ENCODE results near the gene ATP6V0C.

The ATP6V0C gene

DNA sequence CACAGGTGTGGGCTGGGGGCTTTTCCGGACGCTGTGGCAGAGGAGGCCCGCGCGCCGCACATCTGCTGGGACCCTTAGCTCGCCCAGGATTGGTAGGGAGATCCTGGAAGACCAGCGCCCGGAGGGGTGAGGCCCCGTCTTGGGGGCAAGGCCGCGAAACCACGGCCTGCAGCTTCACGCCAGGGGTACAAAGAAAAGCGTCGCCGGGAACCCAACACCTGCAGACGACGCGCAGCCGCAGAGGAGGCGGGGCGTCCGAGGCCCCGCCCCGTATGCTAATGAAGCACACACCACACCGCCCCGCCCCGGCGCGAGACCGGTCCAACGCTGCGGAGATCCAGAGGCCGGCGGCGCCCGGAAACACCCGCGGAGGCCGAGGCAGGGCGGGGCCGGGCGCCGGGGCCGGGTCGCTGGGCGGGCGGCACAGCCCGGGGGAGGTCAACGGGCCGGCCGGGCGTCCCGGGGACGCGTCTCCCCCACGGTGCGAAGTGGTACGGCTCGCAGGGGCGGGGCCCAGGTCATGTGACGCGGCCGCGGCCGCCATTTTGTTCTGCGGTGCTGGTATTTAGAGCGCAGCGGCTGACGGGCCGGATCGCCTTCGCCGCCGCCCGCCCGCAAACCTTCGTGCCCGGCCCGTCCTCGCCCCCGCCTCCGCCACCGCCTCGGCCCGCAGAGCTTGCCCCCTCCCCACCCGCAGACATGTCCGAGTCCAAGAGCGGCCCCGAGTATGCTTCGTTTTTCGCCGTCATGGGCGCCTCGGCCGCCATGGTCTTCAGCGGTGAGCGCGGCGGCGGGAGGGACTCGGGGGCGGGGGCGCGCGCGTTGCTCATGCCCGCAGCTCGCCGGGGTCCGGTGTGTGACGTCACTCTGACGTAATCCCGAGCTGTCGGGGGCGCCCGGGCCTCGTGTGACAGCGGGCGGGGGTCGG is at the start of gene ATP6V0C:
ATP6V0C (plus strand) TSS at position 548 of the 928 bp plus-strand sequence; CDS start at position 700, 152 bp downstream.
- peak; percentile 77 to 87 (median 80) for DNase-seq (ENCODE audit: low read depth in 3 of 3, low spot score in 1 of 3)

DNA sequence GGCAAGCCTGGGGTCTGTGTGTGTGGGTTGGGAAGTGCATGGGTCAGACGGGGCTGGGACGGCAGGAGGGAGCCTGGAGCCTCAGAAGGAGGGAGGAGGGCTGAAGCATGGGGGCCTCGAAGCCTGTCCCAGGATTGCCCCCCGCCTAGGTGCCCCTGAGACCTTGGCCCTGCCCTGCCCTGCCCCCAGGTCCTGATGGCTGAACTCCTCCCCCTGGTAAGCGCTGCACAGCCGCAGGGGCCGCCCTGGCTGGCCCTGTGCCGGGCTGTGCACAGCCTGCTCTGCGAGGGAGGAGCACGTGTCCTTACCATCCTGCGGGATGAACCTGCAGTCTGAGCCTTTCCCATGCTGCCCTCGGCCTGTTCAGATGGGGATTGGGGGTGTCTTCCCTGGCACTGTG is 49.4 kb upstream of the ATP6V0C start:
- no peak for DNase-seq (ENCODE audit: low read depth in 3 of 3, low spot score in 1 of 3)

DNA sequence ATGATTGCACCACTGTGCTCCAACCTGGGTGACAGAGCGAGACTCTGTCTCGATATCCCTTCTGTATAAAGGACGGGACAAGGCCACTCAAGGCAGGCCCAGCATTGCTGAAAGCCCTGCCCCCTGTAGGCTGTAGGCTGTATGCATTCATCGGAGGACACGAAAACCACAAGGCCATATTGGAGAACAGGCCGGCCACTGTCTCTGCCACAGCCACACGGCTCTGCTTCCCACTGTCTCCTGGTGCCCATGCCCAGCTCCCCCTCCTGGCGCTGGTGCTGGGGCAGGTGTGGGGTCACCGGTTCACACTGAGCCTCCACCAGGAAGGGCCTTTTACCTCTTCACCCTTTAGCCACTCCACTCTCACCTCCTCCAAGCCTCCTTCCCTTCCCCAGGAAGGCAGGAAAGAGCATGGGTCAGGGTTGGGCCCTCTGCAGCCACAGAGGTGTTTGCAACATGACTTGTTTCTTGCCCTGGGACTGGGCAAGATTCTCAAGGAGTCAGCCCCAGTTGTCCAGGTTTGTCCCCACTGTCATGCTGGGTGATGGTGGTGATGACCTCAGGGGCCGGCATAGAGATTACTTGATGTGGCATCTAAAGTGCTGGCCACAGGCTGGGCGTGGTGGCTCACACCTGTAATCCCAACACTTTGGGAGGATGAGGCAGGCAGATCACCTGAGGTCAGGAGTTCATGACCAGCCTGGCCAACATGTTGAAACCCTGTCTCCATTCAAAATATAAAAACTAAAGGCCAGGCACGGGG is 47.9 kb upstream of the ATP6V0C start:
- no peak for DNase-seq (ENCODE audit: low read depth in 3 of 3, low spot score in 1 of 3)

DNA sequence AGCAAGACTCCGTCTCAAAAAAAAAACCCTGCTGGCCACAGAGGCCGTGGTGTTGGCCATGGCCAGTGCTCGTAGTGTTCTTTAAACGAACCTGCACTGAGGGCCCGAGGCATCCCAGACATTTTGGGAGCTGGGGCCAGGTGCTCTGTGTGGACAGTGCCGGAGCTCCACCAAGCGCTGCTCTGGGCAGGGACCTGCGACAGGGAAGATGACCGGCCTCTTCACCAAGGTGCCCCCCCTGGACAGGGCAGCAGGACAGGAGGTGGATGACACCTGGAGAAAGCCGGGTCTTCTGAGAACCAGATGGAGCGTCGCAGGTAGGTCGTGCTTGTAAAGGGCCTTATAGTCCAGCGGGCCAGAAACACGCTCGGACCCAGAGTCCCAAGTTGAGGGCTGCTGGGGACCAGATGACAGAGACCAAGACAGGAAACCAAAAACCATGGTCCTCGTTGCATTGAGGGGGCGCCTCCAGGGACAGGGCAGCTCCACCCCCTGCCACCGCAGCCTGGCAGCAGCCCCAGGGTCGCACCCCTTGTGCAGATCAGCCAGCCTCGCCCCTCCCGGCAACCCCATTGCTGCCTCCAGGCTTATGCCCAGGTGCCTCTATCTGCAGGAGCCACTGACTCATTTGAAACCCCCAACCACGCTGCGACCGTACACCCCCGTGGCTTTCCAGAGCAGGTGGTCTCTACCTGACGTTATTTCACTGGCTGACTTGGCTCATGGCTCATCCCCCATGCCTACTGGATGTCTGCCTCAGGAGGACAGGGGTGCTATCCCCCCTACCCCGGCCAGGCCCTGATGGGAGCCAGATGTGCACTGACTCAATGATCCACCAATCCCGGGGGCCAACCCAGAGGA is 46.9 kb upstream of the ATP6V0C start:
- no peak for DNase-seq (ENCODE audit: low read depth in 3 of 3, low spot score in 1 of 3)

DNA sequence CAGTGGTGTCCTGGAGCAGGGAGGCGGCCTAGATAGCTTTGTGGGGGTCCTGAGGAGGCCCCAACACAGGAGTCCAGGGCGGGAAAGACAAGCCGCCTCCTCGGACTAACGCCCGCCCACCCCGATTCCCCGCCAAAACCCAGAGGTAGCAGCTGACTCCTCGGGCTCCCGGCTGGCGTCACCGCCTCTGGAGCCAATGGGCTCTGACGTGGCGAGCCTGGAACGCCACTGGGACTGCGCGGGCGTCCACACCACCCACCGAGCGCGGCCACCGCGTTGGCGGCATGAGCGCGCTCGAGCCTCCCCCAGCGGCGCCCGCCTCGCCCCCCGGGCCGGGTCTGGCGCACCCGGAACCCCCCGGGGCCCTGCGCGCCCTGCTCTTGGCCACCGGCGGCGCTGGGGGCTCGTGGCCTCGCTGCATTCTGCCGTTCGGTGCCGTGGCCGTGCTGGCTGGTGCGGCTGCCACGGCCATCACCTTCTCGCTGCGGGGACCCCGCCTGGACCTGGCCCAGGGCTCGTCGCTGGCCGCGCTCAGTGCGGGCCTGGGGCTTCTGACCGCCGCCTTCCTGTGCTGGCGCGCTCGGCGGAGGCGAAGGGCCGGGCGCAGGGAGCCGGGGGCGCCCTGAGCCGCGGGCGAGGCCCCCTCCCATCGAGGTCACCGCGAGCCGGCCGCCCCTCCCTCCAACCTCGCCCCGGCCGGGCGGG is 46.1 kb upstream of the ATP6V0C start:
- no peak for DNase-seq (ENCODE audit: low read depth in 3 of 3, low spot score in 1 of 3)

DNA sequence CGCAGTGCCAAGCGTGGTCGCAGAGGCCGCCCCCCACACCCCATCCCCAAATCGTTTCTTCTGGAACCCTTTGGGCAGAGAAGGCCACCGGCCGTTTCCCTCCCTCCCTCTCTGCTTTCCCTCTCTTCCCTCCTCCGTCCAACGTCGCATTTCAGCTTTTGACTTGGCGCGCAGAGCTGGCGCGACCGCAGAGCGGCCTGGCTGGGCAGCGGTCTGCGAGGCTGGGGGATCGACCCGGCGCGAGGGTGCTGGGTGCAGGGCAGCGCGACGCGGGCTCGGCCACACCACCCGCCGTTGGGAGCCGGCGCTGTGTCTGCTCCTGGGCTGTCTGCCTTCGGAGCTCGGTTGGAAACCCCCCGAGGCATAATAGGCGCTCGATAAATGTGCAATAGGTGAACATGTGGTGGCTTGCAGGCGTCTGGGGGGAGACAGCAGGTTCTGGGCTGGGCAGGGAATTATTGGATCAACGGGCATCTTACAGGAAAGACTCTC is 45.5 kb upstream of the ATP6V0C start:
- no peak for DNase-seq (ENCODE audit: low read depth in 3 of 3, low spot score in 1 of 3)

DNA sequence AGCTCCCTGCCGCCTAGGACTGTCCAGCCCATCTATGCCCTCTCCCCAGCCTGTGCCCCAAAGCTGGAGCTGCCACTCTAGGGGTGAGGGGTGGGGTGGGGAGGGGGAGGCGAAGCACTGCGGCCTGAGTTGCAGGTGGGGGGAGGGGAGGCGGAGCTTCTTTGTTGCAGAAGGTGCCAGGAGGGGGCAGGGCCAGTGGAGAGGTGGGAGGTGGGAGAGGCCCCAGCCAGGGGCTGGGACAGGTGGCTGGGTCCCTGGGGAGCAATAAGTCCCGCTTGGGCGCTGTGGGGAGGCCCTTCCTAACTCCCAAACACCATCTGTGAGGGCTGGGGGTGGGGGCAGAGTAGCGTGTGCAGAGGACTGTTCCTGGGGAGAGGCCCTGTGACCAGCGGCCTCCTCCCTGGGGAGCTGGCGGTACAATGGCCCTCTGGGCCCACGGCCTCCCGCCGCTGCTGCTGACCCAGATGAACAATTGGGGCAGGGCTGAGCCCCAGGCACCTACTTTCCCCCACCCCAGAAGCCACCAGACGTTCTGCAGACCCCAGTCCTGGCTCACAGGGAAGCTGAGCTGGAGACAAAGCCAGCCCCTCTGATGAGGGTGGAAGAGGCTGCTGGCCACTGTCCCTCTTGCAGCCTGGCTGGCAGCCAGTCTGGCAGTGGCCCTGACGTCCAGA is 44.9 kb upstream of the ATP6V0C start:
- DNase-seq (ENCODE audit: low read depth in 3 of 3, low spot score in 1 of 3) = no peak

DNA sequence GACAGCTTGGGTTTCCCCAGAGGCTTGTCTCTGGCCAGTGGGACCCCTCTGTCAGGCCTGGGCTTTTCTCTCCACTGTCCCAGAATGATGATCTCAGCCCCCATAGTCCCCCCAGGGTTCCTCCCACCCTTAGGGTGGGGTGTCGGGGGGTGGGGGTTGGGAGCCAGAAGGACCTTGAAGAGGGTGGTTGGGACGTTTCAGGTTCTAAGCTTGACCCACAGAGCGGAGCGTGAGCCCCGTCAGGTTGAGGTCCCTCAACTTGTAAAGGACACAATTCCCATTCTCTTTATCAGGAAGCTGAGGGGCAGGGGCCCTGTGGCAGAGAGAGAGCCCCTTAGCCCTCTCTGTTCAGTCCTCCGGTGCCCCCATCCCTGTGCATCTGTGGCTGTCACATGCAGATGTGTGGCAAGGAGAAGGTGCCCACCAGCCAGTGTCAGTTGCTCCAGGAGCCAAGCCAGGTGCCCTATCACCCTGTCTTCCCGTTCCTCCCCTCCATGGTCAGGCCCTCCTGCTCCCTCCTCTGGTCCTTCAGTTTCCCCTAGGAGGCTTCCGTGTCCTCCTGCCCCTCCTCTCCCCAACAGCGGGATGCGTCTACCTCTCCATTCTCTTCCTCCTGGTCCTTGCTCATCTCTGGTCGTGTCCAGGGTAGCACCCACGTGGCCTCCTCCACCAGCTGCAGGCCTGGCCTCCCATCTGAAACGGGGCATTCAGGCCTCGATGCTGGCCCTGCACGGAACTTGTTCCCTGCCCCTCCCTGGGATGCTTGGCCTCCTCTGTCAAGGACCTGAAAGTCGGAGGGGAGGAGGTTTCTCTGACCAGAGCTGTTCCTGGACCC is 44.1 kb upstream of the ATP6V0C start:
- DNase-seq (ENCODE audit: low read depth in 3 of 3, low spot score in 1 of 3) = no peak

DNA sequence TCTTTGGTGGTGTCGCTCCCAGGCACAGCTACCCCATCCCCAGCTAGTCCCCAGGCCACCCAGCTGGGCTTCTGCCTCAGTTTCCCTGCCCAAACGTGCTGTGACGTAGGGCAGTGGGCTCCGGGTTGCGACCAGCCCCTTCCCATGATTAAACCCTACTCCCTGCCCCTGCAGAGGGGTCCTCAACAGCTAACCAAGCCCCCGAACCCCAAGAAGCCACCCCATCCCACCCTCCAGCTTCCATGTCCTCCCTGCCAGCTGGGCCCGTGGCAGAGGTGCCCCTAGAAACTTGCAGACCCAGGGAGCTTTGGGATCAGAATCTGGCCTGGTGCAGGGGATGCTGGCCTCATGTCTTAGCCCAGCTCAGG is 43.5 kb upstream of the ATP6V0C start:
- no peak for DNase-seq (ENCODE audit: low read depth in 3 of 3, low spot score in 1 of 3)

DNA sequence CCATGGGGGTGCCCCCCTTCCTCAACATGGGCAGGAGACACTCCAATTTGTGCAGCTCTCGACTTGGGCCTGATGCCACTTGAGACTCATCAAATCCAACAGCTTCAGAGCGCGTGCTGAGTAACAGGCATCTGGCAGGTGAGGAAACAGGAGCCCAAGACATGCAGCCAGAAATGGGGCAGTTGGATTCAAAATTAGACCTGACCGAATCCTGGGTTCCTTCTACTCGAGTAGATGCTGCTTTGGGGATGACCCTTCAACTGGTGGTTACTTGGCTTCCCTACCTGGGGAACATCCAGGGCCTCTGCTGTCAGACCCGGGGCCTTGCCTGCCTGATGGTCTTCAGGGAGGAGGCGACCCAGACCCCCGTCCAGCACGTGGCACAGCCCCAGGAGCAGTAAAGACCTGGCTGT is 43.1 kb upstream of the ATP6V0C start:
- no peak for DNase-seq (ENCODE audit: low read depth in 3 of 3, low spot score in 1 of 3)

DNA sequence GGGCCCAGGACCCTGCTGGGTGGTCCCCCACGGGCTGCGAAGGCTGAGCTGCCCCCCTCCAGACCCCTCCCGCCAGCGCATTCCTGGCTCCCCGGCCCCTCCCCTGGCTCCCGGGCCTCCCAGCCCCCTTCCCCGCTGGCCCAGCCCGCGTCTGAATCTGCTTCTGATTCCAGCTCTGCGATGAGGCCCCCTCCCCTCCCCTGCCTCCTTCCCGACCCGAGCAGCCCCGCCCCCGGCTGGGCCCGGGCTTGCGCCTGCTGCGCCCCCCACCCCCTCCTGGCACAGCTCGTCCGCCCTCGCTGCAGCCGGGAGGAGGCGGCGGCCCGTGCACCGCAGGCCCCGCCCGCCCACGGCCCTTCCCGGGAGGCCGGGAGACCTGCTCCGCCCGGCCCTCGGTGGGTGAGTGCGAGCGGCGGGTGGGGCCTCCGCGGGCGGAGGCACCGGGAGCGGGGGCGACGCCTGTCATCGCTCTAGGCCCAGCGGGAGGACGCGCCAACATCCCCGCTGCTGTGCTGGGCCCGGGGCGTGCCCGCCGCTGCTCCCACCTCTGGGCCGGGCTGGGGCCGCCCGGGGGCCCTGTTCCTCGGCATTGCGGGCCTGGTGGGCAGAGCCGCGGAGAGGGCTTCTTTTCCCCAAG is 42.6 kb upstream of the ATP6V0C start, which contains the start of gene NTN3:
NTN3 (plus strand) TSS at position 282 of the 637 bp plus-strand sequence. CDS start 405 bp downstream, outside the sequence.
- DNase-seq (ENCODE audit: low read depth in 3 of 3, low spot score in 1 of 3) = no peak

DNA sequence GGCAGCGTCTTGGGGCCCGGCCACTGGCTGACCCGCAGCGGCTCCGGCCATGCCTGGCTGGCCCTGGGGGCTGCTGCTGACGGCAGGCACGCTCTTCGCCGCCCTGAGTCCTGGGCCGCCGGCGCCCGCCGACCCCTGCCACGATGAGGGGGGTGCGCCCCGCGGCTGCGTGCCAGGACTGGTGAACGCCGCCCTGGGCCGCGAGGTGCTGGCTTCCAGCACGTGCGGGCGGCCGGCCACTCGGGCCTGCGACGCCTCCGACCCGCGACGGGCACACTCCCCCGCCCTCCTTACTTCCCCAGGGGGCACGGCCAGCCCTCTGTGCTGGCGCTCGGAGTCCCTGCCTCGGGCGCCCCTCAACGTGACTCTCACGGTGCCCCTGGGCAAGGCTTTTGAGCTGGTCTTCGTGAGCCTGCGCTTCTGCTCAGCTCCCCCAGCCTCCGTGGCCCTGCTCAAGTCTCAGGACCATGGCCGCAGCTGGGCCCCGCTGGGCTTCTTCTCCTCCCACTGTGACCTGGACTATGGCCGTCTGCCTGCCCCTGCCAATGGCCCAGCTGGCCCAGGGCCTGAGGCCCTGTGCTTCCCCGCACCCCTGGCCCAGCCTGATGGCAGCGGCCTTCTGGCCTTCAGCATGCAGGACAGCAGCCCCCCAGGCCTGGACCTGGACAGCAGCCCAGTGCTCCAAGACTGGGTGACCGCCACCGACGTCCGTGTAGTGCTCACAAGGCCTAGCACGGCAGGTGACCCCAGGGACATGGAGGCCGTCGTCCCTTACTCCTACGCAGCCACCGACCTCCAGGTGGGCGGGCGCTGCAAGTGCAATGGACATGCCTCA is 41.9 kb upstream of the ATP6V0C start:
- no peak for DNase-seq (ENCODE audit: low read depth in 3 of 3, low spot score in 1 of 3)

DNA sequence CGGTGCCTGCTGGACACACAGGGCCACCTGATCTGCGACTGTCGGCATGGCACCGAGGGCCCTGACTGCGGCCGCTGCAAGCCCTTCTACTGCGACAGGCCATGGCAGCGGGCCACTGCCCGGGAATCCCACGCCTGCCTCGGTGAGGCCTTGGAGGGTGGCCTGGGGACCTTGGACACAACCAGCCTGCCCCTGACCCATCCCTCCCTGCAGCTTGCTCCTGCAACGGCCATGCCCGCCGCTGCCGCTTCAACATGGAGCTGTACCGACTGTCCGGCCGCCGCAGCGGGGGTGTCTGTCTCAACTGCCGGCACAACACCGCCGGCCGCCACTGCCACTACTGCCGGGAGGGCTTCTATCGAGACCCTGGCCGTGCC is 41.3 kb upstream of the ATP6V0C start:
- no peak for DNase-seq (ENCODE audit: low read depth in 3 of 3, low spot score in 1 of 3)

DNA sequence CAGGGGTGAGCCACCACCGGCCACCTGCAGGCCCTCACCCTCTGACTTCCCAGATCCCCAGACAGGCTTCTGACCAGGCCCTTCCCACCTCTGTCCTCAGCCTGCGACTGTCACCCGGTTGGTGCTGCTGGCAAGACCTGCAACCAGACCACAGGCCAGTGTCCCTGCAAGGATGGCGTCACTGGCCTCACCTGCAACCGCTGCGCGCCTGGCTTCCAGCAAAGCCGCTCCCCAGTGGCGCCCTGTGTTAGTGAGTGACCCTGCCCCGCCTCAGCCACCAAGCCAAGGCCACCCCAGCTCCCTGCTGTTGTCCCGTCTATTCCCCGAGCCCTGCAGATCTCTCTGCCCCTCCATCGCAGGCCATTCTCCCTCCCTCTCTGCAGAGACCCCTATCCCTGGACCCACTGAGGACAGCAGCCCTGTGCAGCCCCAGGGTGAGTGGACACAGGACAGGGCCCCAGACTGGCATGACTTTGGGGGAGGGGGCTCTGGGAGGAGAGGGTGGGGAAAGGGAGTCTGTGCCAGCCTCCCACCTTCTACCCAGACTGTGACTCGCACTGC is 40.8 kb upstream of the ATP6V0C start:
- no peak for DNase-seq (ENCODE audit: low read depth in 3 of 3, low spot score in 1 of 3)

DNA sequence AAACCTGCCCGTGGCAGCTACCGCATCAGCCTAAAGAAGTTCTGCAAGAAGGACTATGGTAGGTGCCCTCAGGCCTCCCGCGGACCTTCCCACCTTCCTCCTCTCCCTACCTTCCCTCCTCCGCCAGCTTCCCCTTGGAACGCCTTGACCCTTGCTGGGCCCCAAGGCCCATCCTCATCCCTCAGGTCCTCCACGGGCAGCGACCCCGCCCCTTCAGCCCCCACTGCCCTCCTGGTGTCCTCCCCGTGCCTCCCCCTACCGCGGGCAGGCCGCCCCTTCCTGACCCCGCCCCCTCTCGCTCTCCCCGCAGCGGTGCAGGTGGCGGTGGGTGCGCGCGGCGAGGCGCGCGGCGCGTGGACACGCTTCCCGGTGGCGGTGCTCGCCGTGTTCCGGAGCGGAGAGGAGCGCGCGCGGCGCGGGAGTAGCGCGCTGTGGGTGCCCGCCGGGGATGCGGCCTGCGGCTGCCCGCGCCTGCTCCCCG is 40.3 kb upstream of the ATP6V0C start:
- DNase-seq (ENCODE audit: low read depth in 3 of 3, low spot score in 1 of 3) = no peak

DNA sequence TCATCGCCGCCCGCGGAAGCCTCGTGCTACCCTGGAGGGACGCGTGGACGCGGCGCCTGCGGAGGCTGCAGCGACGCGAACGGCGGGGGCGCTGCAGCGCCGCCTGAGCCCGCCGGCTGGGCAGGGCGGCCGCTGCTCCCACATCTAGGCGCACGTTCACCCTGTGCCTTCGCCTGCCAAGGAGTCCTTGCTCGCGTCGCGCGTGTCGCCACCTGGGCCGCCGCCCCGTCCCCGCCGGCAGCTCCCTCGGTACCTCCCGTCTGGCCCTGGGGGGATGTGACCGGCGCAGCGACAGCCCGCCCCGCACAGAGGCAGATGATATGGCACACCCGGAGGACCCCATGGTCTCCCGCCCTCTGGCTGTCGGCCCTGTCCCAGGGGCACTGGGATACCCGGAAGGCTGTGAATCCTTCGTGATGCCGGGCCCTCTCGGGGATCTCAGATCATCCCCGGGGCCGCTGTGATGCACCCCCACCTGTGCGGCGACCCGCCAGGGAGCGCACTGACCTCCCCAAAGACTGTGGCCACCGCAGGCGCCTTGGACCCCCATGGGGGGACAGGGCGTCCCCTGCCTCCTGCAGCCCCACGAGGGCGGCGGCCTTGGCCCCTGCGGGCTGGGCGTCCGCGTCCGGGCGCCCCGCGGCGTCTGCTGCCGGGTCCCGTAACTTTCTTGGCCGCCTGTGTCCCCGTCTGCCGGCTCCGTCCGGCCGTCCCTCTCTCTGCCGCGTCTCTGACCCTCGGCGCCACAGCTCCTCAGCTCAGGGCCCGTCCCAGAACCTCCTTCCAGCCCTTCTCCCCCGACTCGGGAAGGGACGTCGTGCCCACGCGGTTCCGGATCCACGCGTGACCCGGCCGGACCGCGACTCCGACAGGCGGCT is 39.5 kb upstream of the ATP6V0C start:
- DNase-seq (ENCODE audit: low read depth in 3 of 3, low spot score in 1 of 3) = peak; percentile 18 to 41 (median 36)
